Endothelial cell of umbilical vein (primary cell): ENCODE results near the gene SLC22A15.

Source experiments
- EZH2 ChIP-seq: IDR thresholded peaks from 2 replicates; pipeline ENCODE4 v1.6.1; 2012; ENCODE audit warnings: borderline replicate concordance, low read depth, mild to moderate bottlenecking, moderate library complexity, low read length, inconsistent platforms; ENCODE audit not compliant: severe bottlenecking
- FOS ChIP-seq: IDR thresholded peaks from 2 replicates; pipeline ENCODE4 v1.6.1; 2011; ENCODE audit warnings: mild to moderate bottlenecking, low read length, moderate library complexity, borderline replicate concordance; ENCODE audit not compliant: insufficient read depth
- GATA2 ChIP-seq: IDR thresholded peaks from 2 replicates; pipeline ENCODE4 v1.7.0; 2011; ENCODE audit warnings: low read depth, mild to moderate bottlenecking, moderate library complexity, mixed read lengths, low read length; ENCODE audit not compliant: insufficient read length, insufficient read depth
- JUN ChIP-seq: IDR thresholded peaks from 2 replicates; pipeline ENCODE4 v1.6.1; 2011; ENCODE audit warnings: borderline replicate concordance, low read depth; ENCODE audit not compliant: insufficient read length, insufficient read depth
- MYC ChIP-seq: IDR thresholded peaks from one replicate; pipeline ENCODE4 v1.6.1; 2011; ENCODE audit warnings: mild to moderate bottlenecking, low read depth, low read length
- POLR2A ChIP-seq: IDR thresholded peaks from 2 replicates; pipeline ENCODE4 v1.6.1; 2012; ENCODE audit warnings: low read depth, mild to moderate bottlenecking, control low read depth, low read length
- POLR2AphosphoS5 ChIP-seq: IDR thresholded peaks from 2 replicates; pipeline ENCODE4 v1.6.1; 2012; ENCODE audit warnings: low read depth, mild to moderate bottlenecking, control low read depth, low read length, moderate library complexity; ENCODE audit not compliant: insufficient read depth
- TF ChIP-seq, protein P1 (sequence below), 2 donors: IDR thresholded peaks; 1 replicate in 1 of 2; 2 replicates in 1 of 2; pipeline ENCODE4 v1.5.1; 2011; ENCODE audit warnings: low read length in 2 of 2, mild to moderate bottlenecking in 2 of 2, moderate library complexity in 2 of 2, control low read depth in 1 of 2, inconsistent platforms in 1 of 2, low read depth in 1 of 2; ENCODE audit not compliant: insufficient read depth in 1 of 2; ENCODE audit errors: extremely low read depth in 1 of 2
- TF ChIP-seq, protein P2 (sequence below): IDR thresholded peaks from 2 replicates; pipeline ENCODE4 v1.6.1; 2011; ENCODE audit not compliant: insufficient read depth, insufficient read length

GRCh38 chr1:116106646-116107045, 130.3 kb downstream of the SLC22A15 start:
- no peak for TF ChIP-seq JUN
- TF ChIP-seq, protein P1, sequence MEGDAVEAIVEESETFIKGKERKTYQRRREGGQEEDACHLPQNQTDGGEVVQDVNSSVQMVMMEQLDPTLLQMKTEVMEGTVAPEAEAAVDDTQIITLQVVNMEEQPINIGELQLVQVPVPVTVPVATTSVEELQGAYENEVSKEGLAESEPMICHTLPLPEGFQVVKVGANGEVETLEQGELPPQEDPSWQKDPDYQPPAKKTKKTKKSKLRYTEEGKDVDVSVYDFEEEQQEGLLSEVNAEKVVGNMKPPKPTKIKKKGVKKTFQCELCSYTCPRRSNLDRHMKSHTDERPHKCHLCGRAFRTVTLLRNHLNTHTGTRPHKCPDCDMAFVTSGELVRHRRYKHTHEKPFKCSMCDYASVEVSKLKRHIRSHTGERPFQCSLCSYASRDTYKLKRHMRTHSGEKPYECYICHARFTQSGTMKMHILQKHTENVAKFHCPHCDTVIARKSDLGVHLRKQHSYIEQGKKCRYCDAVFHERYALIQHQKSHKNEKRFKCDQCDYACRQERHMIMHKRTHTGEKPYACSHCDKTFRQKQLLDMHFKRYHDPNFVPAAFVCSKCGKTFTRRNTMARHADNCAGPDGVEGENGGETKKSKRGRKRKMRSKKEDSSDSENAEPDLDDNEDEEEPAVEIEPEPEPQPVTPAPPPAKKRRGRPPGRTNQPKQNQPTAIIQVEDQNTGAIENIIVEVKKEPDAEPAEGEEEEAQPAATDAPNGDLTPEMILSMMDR (IDR thresholded peaks at IDR 0.05; ENCODE audit: extremely low read depth in 1 of 2, insufficient read depth in 1 of 2, low read depth in 1 of 2, low read length in 2 of 2) = no peak
- no peak for TF ChIP-seq GATA2
- TF ChIP-seq EZH2 = no peak
- TF ChIP-seq POLR2AphosphoS5 = no peak
- TF ChIP-seq POLR2A = no peak
- TF ChIP-seq, protein P2, sequence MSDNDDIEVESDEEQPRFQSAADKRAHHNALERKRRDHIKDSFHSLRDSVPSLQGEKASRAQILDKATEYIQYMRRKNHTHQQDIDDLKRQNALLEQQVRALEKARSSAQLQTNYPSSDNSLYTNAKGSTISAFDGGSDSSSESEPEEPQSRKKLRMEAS = no peak
- no peak for TF ChIP-seq FOS
- no peak for TF ChIP-seq MYC
